CD4-positive, alpha-beta T cell treated with Interleukin-15 for 4 hours (primary cell): Measurements from ENCODE around the gene GP5.

ENCODE experiments used
- DNase-seq: peaks from one replicate; pipeline ENCODE4 v3.0.0-alpha.2; 2020; ENCODE audit warnings: low spot score

The GP5 gene, protein sequence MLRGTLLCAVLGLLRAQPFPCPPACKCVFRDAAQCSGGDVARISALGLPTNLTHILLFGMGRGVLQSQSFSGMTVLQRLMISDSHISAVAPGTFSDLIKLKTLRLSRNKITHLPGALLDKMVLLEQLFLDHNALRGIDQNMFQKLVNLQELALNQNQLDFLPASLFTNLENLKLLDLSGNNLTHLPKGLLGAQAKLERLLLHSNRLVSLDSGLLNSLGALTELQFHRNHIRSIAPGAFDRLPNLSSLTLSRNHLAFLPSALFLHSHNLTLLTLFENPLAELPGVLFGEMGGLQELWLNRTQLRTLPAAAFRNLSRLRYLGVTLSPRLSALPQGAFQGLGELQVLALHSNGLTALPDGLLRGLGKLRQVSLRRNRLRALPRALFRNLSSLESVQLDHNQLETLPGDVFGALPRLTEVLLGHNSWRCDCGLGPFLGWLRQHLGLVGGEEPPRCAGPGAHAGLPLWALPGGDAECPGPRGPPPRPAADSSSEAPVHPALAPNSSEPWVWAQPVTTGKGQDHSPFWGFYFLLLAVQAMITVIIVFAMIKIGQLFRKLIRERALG

DNA sequence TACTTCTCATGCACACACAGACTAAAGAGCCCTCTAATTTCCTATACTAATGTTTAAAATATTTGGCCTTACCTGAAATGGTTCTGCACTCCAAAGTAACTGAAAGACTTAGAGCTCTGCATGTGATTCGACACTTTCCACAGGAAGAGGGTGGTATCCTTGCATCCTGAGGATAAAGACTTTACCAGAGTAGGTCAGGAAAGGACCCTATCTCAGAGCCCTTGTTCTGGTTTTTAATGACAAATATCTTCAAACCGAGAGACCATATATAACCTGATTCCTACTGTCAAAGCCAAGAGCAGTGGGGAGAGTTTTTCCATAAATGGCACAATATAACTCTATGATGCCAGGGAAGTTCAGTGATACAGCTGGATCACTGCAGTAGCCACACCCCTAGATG is at the start of gene GP5:
GP5 (minus strand) TSS at position 101 of the 400 bp plus-strand sequence. CDS start 984 bp downstream, outside the sequence.
- DNase-seq: no peak

DNA sequence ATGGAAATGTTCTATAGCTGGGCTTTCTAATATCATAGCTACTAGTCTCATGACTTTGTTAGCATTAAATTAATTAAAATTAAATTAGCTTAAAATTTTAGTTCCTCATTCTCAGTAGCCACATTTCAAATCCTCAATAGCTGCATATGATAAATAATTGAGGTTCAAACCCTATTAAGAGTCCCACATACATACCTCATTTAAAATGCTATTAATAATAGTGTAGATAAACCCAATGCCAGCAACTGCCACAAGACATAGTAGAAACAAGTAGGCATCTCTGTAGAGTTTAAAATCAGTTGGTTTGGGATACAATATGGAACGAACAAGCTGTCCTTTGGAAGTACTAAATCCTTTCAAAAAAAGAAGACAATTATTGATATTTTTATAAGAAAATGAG is 48.6 kb upstream of the GP5 start:
- DNase-seq: no peak

DNA sequence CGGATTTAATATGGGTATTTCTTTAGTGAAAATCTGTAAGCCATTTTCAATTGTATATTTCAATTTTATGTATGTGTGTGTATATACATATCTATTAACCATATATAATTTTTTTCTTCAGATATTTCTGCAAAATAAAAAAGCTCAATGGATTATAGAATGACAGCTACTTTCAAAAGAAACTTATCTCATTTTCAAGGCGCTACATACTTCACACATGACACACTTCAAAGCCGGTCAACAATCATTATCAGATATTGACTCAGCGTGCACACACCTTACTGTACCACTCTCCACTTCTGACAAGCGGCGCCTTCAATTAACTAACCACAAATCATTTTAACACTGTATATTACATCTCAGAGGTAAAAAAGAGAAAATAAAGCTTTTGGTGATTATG is 48.1 kb upstream of the GP5 start:
- DNase-seq: peak; percentile 2

DNA sequence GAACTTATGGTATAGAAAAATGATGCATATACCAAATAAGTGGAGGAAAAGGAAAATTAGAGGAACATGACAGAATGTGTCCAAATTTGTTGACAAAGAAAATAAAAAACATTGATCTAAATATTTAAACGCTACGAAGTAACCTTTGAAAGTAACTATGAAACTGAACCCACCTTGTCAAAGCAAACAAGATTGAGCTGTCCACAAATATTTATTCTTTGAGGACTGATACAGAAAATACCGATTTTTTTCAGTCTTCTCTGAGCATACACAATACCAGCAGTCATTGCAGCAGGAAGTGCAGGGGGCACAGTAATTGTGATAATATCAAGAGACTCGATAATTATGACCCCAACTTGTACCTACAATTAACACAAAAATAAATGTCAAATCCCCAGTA is 47.7 kb upstream of the GP5 start:
- DNase-seq: no peak

DNA sequence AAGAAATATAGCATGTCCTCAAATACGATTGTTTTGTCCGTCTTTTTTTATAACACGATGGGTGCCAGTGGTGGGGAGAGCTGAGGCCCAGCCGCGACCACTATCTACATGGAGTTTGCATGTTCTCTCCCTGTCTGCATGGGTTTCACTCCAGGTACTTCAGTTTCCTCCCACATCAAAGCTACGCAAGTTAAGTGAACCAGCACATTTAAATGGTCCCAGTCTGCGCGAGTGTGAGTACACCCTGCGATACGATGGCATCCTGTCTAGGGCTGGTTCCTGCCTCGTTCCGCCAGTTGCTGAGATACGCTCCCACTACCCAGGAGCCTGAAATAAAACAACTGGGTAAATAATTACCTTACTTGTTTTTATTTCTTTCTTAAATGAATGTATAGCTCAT is 47.1 kb upstream of the GP5 start:
- no peak for DNase-seq

DNA sequence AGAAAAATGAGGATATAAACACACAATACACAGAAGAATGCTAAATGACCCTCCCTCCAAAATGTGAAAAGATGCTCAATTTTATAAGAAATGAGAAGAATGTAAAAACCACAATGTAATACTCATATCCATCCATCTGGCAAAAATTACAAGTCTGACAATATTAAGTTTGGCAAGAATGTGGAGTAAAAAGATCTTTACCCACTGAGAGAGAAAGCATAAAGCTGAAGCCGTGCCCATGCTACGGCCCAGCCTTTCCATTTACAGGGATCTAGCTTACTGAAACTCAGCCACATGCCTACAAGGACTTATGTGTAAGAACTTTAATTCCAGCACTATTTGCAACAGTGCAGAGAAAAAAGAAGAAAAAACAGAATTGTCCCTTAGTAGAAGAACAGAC is 44.8 kb upstream of the GP5 start:
- no peak for DNase-seq

DNA sequence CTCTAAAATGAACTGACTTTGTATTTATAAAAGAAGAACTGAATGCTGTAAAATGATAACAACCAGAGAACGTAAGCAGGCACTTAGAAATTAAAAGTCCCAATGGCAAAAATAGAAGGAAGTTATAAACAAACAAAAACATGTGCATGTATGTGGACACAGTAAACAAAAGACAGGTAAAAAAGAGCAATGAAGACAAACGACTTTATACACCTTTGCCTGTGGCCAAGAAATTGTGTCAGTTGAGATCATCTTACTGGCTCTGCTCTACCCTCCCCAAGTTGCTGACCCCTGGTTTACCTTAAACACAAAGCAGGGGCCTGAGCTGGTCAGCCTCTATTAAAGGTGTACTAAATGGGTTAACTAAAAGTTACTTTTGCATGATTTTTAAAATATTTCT is 41.7 kb upstream of the GP5 start:
- no peak for DNase-seq

DNA sequence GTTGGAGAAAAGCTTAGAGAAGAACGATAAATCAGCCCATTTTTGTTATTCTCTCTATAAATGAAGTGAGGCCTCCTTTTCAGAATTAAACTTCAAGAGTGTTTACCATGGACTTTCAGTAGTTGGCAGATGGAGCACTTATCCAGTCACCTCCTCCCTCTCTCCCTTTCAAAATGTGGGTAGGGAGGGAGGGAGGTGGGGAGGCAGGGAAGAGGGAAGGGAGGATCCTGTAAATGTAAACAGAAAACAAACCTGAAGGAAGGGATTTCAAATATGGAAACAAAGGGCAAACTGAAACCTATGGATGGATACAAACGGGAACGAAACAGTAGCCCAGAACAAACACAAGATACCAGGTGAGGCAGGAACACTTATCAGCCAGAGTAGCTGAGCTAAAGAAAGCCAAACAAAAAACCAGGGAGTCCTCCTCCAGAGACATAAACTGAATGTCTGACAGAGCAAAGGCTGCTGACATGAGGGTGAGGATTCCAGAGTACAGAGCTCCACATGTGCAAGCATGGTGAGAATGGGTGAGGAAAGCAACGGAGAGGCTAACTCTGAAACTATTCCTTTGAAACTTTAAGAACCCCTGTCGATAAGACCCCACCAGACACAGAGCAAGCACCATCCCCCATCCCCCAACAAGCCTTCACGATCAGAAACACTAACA is 41.0 kb upstream of the GP5 start:
- no peak for DNase-seq

DNA sequence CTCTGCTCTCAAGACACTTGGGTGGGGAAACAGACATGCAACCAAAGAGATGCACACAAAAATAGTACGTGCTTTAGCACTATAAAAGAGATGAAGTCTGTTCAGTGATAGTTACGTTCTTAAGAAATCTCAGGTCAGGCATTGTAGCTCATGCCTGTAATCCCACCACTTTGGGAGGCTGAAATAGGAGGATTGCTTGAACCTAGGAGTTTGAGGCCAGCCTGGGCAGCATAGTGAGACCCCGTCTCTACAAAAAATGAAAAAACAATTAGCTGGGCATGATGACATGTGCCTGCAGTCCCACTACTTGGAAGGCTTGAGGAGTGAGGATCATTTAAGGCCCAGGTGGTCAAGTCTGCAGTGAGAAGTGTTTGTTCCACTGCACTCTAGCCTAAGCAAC is 35.4 kb upstream of the GP5 start:
- DNase-seq: no peak

DNA sequence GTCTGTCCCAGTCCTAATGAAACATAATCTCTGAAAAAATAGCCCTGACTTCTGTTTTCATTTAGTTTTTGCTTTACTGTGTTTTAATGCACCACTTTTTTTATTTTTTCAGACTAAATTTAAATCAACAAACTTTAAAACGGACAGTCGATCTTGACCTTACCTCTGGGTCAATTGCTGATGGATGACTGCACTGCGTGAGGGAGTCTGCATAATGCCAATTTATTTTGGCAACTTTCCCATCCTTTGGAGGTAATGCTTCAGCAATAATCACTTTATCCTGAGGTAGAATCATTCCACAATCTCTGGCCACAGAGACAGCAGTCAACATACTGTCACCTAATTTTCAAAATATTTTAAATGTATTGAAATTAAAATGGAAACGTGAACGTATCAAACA is 32.5 kb upstream of the GP5 start:
- DNase-seq: no peak

DNA sequence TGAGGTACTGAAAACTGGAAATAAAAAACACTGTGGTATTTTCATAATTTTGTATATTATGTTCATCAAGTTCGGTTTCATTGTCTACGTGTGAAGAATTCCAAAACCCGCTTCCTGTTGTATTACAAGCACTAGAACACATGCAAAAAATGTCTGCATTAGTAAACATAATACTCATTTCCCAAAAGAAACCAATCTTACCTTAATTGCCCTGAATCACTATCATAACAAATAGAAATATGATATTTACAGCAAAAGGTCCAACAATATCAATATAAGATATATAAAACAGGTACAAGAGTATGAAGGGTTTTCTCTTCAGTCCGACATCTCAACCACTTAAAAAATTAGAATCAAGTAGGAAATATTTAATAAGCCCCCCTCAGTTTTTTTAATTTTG is 26.3 kb upstream of the GP5 start:
- no peak for DNase-seq

DNA sequence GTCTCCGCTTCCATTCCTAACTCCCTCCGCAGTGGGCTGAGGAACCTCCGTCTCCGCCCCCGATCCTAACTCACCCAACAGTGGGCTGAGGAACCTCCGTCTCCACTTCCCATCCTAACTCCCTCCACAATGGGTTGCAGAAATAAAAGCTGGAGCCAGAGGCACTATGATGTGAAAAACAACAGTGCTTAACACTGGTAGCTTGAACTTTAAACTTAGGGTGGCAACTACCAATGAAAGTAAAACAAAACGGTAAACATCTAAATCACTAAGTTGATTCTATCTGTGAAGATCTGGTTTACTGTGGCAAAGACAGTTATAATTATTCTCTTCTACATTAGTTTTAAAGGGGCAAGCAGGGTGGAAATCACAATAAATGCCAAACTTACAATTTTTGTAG is 25.9 kb upstream of the GP5 start:
- no peak for DNase-seq

DNA sequence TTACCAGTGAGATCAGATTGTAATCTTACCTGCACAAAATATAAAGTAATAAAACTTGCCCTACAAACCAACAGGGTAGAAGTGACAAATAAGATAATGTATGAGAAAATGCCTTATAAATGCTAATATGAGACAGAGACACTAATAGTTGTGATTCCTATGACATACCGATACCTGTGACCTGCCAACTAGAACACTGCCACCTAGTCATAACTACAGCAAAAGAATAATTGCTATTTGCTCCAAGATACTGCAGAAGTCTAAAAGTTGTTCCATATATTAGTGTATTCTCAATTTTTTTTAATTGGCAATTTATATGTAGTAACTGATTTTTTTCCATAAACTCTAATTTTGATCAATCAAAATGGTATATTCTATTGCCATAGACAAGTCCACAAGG is 25.3 kb upstream of the GP5 start:
- no peak for DNase-seq

DNA sequence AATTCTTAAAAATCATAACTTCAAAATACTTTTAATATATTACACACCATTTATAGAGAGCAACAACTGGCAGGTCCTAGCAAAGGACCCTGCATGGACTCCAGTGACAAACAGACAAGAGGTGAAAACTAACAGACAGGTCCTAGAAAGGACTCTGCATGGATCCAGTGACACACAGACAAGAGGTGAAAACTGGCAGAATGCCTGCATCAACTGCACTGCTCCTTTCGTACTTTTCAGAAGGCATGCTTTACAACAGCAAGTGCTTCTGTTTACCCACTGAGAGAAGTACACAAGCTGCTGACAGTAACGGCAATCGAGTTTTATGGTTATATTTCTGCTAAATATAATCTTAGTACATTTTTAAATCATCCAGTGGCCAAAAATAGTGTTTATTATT is 24.3 kb upstream of the GP5 start:
- no peak for DNase-seq

DNA sequence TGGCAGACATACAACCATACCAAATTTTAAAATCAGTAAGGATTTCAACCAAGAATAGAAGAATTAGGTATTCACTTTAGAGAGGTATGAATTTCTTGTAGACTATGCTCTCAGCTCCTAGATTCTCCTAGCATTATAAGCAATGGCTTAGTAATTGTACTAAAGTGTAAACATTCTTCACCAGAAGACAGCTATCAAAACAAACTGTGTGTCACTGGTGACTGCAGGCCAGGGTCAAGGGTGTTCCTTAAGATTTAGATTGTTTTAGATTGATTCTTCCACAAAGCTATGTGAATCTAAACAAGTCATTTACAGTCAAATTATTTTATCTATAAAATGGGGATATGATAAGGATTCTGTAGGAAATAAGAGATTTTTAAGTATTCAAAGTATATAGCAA is 23.1 kb upstream of the GP5 start:
- DNase-seq: no peak

DNA sequence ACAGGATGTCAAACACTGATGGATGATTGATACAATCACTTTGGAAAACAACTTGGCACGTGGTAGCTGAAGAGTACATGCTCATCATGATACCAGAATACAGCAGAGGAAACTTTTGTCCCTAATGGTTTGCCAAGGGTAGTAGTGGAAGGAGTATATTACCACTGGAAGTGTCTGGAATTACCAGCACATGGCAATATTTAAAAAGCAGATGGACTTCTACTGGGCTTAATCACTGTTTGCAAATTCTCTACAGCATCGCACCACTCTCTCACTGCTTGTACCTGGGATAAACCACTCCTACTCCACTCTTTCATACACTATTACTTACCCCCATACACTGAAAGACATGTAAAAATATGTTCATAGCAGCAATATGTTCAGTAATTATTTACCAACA is 19.6 kb upstream of the GP5 start:
- no peak for DNase-seq

DNA sequence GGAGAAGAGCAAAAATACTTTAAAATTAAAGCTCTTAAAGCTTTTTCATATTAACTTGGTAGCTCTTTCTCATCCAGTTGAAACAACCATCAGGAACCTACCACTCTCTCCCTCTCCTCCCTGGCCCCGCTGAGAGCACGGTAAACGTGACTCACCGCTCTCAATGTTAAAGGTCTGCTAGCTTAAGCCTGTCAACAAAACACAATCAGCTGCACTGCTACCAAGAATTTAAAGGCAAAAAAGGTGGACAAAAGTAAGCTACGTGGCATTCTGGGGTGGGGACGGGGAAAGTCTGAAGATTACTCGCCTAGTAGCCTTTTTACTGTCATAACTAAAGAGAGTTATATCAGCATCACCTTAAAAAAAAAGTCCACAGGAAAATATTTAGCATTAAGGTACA is 8.4 kb upstream of the GP5 start:
- no peak for DNase-seq

DNA sequence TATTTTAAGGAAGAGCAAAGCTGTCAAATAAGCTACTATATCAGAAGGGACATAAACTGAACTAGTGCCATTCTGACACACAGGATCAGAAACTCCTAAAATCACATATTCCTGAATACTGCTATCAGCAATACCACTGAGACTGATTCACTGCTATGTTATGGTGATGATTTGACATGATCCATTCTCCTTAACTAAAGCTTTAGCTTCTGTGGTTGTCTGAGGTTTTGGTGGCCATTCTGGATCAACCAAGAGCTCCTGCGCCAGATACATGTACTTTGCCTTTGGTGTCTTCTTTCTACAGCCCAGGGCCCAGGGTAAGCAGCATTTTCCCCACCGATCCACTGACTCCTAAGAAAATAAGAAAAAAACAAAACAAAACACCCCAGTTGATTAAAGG is 6.7 kb upstream of the GP5 start:
- no peak for DNase-seq

DNA sequence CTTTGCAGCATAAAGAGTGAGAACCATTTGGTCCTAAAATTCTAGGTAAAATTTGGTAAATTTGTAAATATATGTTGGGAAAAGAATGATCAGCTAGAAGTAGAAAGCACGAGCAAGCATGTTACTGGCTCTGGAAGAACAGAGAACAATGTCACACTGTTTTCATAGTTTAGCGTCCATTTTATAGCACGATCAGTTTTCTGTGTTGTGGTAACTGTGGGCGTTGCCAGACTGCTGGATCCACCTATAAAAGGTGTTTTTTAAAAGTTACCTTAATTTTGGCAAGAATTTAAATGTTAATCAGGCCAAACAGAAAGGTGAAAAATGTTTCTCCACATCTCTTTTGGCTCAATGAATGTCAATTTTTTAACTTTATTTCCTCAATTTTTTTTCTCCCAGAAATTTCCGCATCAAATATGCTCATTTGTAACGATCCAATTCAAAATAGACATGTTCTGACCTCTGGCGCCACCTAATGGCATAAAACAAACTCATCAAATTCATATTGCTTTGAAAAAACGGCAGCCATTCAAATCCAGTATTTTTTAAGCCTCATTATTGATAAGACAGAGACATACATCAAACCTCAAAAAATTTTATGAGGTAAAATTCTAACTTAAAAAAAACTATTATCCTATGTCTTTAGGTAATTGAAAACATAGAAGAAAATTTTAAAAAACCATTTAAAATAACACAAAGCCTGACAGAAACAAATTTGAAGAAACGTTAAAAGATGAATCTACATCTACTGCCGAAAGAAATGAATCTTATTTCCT is 5.5 kb upstream of the GP5 start:
- DNase-seq: peak; percentile 58

DNA sequence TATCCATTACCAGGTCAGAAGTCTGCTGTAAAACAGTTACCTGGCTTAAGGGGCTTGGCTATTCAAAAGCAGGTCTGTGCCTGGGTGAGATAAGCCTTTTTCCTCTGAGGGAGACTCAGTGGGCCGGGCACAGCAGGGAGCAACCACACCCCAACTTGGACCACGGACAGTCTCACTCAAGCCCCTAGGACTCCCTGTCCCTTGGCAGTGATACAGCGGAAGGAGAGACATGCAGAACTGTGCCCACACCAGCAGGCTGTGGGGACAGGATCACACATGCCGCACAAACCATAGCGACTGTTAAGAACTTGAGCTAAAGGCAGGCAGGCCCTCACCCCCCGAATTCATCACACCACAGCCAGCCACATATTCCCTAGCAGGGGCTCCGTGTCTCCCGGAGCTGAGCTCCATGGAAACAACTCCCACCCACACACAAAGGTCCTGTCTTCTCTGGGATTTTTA is 2.8 kb upstream of the GP5 start:
- DNase-seq: no peak

DNA sequence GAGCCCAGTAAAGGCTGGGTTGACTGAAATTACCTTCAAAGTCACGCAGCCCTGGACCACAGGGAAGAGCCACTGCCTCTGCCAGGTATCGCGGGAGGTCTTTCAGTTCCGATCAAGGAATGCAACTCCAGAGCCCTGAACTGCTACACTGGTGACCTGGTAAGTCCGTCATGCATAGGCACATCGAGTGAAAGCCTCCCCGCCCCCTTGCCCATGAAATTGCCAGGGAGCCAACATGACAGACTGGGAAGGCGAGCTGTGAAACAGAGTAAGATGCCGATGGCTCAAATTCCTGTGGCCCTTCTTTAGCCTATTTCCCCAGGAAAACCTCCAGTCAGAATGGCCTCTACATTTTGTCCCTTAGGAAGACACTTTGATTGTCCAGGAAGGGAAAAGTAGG is 2.3 kb upstream of the GP5 start:
- DNase-seq: no peak

DNA sequence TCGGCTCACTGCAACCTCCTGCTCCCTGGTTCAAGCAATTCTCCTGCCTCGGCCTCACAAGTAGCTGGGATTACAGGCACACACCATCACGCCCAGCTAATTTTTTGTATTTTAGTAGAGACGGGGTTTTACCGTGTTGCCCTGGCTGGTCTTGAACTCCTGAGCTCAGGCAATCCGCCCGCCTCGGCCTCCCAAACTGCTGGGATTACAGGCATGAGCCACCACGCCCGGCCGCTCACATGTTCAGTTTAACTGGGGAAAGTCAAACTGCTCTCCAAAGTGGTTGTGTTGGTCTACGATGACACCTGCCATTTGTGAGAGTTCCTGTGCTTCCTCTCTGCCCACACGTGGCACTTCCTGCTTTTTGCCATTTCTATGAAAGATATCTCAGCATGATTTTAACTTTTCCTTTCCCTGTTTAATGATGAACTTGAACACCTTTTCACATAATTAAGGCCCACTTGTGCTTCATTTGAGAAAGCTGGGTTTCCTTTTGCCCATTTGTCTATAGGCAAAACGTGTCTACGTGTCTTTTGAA is 877 bp upstream of the GP5 start:
- no peak for DNase-seq
